OCI-LY7 (cell line): ENCODE results near the gene LCT. TPM values are rescaled to one million over a fixed set of nuclear protein-coding genes. Genes with fewer than 3 reads are reported as not detected.

ENCODE experiments used
- BruUV-seq: library from RNA; stranded (reverse); fragments of 400-500 nt; replicated peaks from 2 replicates; lab custom pipeline; 2021; lab: Mats Ljungman, UMichigan
- CTCF ChIA-PET: fragments of 300-600 bp; sonication (Branson Sonifier 250); formaldehyde crosslinking; loops from one replicate; lab custom pipeline; 2022; ENCODE audit warnings: antibody characterized with exemption; ENCODE audit not compliant: unreplicated experiment; lab: Charles Lee
- POLR2A ChIA-PET: fragments of 300-600 bp; sonication (Branson Sonifier 250); formaldehyde crosslinking; loops from one replicate; lab custom pipeline; 2022; ENCODE audit warnings: antibody characterized with exemption; lab: Charles Lee
- DNase-seq: peaks from one replicate; pipeline ENCODE4 v3.0.0-alpha.2; 2015; ENCODE audit warnings: low spot score
- H2AFZ ChIP-seq: fragments of 200-600 bp; sonication (generic), shearing (Covaris generic); 2 replicates; pipeline ENCODE4 v1.6.1; 2014; ENCODE audit warnings: mild to moderate bottlenecking, antibody characterized with exemption, low read length, moderate library complexity
- H3K27ac ChIP-seq: fragments of 200-600 bp; sonication (generic); 2 replicates; pipeline ENCODE4 v1.5.1; 2014; ENCODE audit warnings: mixed run types, low read depth, mild to moderate bottlenecking, moderate library complexity, low read length, inconsistent platforms; ENCODE audit not compliant: poor library complexity, severe bottlenecking
- H3K36me3 ChIP-seq: fragments of 200-600 bp; sonication (generic); 2 replicates; pipeline ENCODE4 v1.6.1; 2014; ENCODE audit warnings: mild to moderate bottlenecking, antibody characterized with exemption, low read length, moderate library complexity, mixed read lengths; ENCODE audit not compliant: insufficient read depth
- H3K4me1 ChIP-seq: fragments of 200-600 bp; sonication (generic); 2 replicates; pipeline ENCODE4 v1.5.1; 2014; ENCODE audit warnings: mild to moderate bottlenecking, low read length; ENCODE audit not compliant: insufficient read depth, poor library complexity, severe bottlenecking
- H3K4me2 ChIP-seq: fragments of 200-600 bp; sonication (generic); 2 replicates; pipeline ENCODE4 v1.6.1; 2014; ENCODE audit warnings: mild to moderate bottlenecking, low read length
- H3K4me3 ChIP-seq: fragments of 200-600 bp; sonication (generic); 2 replicates; pipeline ENCODE4 v1.5.1; 2014; ENCODE audit warnings: mild to moderate bottlenecking, low read depth, low read length; ENCODE audit not compliant: poor library complexity, severe bottlenecking
- H3K79me2 ChIP-seq: fragments of 200-600 bp; sonication (generic); 2 replicates; pipeline ENCODE4 v1.6.1; 2016; ENCODE audit warnings: low read depth, mild to moderate bottlenecking, low read length, moderate library complexity, mixed read lengths; ENCODE audit not compliant: insufficient read depth
- H3K9me2 ChIP-seq: fragments of 200-600 bp; sonication (generic); 2 replicates; pipeline ENCODE4 v1.6.1; 2016; ENCODE audit warnings: mild to moderate bottlenecking, low read length, mixed read lengths; ENCODE audit not compliant: insufficient read depth
- H3K9me3 ChIP-seq: fragments of 200-600 bp; sonication (generic); 2 replicates; pipeline ENCODE4 v1.6.1; 2014; ENCODE audit warnings: mild to moderate bottlenecking, mixed run types, low read length, mixed read lengths
- H4K20me1 ChIP-seq: fragments of 200-600 bp; sonication (generic); 2 replicates; pipeline ENCODE4 v1.6.1; 2014; ENCODE audit warnings: mild to moderate bottlenecking, antibody characterized with exemption, low read length, moderate library complexity, mixed read lengths; ENCODE audit not compliant: insufficient read depth
- CTCF ChIP-seq: fragments of 200-600 bp; sonication (generic); conservative IDR thresholded peaks from 2 replicates; pipeline ENCODE4 v1.5.1; 2014; ENCODE audit warnings: mild to moderate bottlenecking, antibody characterized with exemption, low read length, moderate library complexity, mixed read lengths
- EZH2phosphoT487 ChIP-seq: fragments of 200-600 bp; sonication (generic); IDR thresholded peaks from 2 replicates; pipeline ENCODE4 v1.6.1; 2018; ENCODE audit warnings: low read depth, borderline replicate concordance, mild to moderate bottlenecking, mixed run types, antibody characterized with exemption, low read length, moderate library complexity, mixed read lengths
- intact Hi-C: fragments of 100-400 bp; cut with micrococcal nuclease; formaldehyde crosslinking; loops from one replicate; pipeline ENCODE4 v1.10.0; 2022; ENCODE audit not compliant: unreplicated experiment
- small RNA-seq: library from RNA; depleted of rRNA; stranded (forward); fragments of <200 nt; gene quantifications from one replicate; pipeline ENCODE3, GENCODE V24; 2014
- total RNA-seq, 2 experiments: library from RNA; depleted of rRNA in 1 of 2; stranded (reverse); fragments of >200 nt in 1 of 2; shearing (Covaris generic) in 1 of 2; gene quantifications; 2 replicates each; pipeline ENCODE4 v1.2.3, GENCODE V29; 2014 to 2022

The LCT gene
- total RNA-seq, 2 experiments from 2014 or later: 0.15 to 0.54 TPM

DNA sequence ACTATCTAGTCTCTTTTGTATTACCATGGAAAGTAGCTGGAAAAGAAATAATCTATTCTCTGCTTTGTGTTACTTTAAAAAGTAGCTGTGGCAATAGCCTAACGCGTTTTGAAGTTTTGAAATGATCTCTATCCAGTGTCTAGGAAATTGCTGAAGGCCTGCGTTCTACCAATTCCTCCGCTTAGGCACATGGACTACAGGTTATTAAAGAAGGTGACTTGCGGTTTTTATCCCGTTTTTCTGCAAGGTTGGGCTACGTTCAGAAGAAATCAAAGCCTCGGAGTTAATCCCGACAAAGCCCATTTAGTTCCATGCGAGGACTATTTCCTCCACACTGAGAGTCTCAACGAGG is 96.0 kb downstream of the LCT start:
- H3K9me3 ChIP-seq: no peaks in the 10 kb centered on the region
- DNase-seq: no peak
- peaks cover 38% of the 10 kb centered on the region for H3K79me2 ChIP-seq
- H3K27ac ChIP-seq: no peak overlapping the region
- no peak overlapping the region for H3K4me2 ChIP-seq
- H4K20me1 ChIP-seq: peaks cover 24% of the 10 kb centered on the region
- TF ChIP-seq CTCF: no peak
- TF ChIP-seq EZH2phosphoT487: no peak
- H2AFZ ChIP-seq: peak overlapping the region; percentile 84; the same call in 1 of the 2 replicates
- ChIA-PET POLR2A (interaction anchor here (0.6 to 1.9 kb wide), 12 partner anchors 13 to 1255 kb away, joined by 3 to 14 read pairs (median 3); no protein-coding TSS in a partner anchor), CTCF (interaction anchor here (0.6 kb wide), 2 partner anchors 98 to 268 kb away, joined by 4 to 20 read pairs; no protein-coding TSS in a partner anchor)
- intact Hi-C loops: loop anchor here (1.0 to 5.0 kb wide), 5 partner anchors 211 to 1004 kb away; partner anchors contain the start of genes CCNT2 and RAB3GAP1
- H3K9me2 ChIP-seq: 0 out of 2 replicates have a peak, but pooled peaks cover 3% of the 10 kb centered on the region
- H3K4me1 ChIP-seq: peaks cover 17% of the 10 kb centered on the region
- peaks cover 22% of the 10 kb centered on the region for H3K36me3 ChIP-seq
- H3K4me3 ChIP-seq: no peak overlapping the region
- BruUV-seq: no TSS peak

GRCh38 chr2:135740206-135740605 is 96.8 kb downstream of the LCT start:
- intact Hi-C loops: loop anchor here (5.0 kb wide), 3 partner anchors 652 to 1003 kb away; partner anchors contain the start of gene RAB3GAP1
- Histone ChIP-seq H3K36me3 (peaks cover 14% of the 10 kb centered on the region), H3K27ac (no peak overlapping the region), H4K20me1 (peaks cover 22% of the 10 kb centered on the region), H3K79me2 (peaks cover 30% of the 10 kb centered on the region), H2AFZ (peak overlapping the region; percentile 84; the same call in 1 of the 2 replicates), H3K9me3 (no peaks in the 10 kb centered on the region), H3K9me2 (0 out of 2 replicates have a peak, but pooled peaks cover 3% of the 10 kb centered on the region), H3K4me2 (no peak overlapping the region), H3K4me1 (peaks cover 17% of the 10 kb centered on the region), H3K4me3 (no peak overlapping the region)
- BruUV-seq: no TSS peak
- no peak for TF ChIP-seq CTCF
- TF ChIP-seq EZH2phosphoT487: no peak
- ChIA-PET POLR2A (interaction anchor here (0.5 to 1.9 kb wide), 6 partner anchors 12 to 410 kb away, joined by 3 to 14 read pairs (median 4); partner anchors contain the start of genes R3HDM1 and ZRANB3), CTCF (no interaction called here)
- DNase-seq: no peak

Small RNAs within 50 kb of the gene (small RNA-seq; reads per million reads assigned to genes)
- not detected for gene RF00019

Other genes with a start within 250 kb of the LCT start
- gene UBXN4, start 95.3 kb downstream of the LCT start, total RNA-seq (2014; rRNA removed; shearing (Covaris generic)): 48.4 and 55.4 TPM in 2 replicates
- 88.2 and 105 TPM in 2 replicates for gene UBXN4, start 95.3 kb downstream of the LCT start, total RNA-seq (2022)
- gene MCM6, start 39.3 kb upstream of the LCT start, total RNA-seq (2014; rRNA removed; shearing (Covaris generic)): 61.2 and 66.1 TPM in 2 replicates
- 171 and 177 TPM in 2 replicates for gene MCM6, start 39.3 kb upstream of the LCT start, total RNA-seq (2022)
- gene DARS1, start 148.4 kb upstream of the LCT start, total RNA-seq (2014; rRNA removed; shearing (Covaris generic)): 90.5 and 108 TPM in 2 replicates
- 119 and 140 TPM in 2 replicates for gene DARS1, start 148.4 kb upstream of the LCT start, total RNA-seq (2022)